NCI-H2196 (cell line): ENCODE results near the gene LMNA.
A peak's percentile ranks its signal among the peaks of the same experiment; 100 is the strongest.
"Not testable (repeated sequence)": the region's sequence is repeated elsewhere in the genome, so short reads cannot be mapped to it uniquely, and the experiment has no call there.

Experiments used
- DNase-seq: peaks from one replicate; lab custom pipeline; 2025; ENCODE audit not compliant: unreplicated experiment; lab: John Stamatoyannopoulos, UW

The LMNA gene

DNA sequence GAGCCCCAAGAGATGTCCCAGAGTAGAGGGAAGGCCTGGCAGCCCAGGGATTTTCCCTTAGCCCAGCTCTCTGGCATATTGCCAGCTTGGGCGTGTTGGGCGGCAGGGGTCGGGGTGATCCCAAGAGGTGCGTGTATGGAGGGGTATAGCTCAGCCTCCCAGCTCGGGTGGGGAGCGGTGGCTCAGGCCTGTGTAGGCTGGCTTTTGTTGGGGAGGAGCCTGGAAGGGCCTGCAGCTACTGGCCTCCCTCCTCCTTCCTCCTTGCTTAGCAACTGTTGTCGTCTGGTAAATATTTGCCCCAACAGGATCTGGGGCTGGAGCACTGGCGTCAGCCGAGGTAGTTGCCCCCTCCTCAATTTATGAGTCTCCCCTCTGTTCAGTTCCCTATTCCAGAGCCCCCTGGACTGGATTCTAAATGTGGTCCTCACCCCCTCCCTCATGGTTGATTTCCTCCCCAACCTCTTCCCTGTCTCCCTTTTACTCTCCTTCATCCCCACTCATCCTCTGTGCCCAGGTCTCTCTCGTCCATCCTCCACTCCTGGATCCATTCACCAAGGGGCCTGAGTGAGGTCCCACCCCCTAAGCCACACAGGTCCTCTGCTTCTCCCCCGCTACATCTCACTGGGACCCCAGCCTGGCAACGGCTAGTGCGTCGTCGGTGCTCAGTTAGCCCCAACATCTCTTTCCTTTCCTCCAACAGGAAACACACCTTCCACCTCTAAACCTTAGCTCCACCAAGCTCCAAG, 10.3 kb upstream of the LMNA start:
- peak; percentile 64 for DNase-seq

DNA sequence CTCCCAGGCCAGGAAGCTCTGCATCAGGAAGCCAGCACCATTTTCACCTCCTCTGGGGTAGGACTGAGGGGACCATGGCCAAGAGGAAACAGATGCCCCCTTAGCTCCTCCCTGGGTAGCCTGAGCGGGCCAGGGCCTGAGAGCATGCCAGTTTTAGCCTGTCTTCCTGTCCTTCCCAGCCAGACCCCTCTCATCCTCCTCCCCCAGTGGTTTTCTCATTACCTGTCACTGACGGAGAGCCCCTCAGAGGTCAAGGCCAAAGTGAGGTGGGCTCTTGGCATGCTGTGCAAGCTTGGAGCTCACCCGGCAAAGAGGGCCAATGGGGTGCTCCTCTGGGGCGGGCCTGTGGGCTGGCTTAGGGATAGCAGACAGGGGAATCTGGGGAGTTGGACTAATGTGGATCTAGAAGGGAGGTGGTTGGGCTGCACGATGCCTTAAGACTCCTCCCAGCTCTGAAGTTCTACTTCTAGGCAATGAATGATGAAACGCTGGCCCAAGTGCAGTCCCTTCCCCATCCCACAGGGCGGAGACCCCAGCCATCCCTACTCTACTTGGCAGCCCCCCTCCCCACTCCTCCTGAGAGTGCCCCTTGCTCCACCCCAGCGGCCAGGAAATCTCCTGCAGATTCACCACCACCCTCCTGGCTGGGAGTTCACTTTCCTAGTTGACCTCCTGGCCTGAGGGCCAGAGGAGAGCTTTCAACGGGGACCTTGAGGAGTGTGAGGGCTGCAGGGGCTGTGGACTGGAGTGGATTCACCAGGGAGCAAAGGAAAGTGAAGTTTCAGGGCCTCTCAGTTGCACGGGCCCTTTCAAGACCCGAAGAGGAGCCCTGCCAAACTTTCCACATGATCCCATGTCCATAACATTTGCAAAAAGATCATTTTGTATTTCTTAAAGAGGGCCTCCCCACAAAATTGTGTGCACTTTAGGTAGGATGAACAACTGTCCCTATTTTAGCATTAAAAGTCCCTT, 9.4 kb upstream of the LMNA start:
- DNase-seq: no peak

DNA sequence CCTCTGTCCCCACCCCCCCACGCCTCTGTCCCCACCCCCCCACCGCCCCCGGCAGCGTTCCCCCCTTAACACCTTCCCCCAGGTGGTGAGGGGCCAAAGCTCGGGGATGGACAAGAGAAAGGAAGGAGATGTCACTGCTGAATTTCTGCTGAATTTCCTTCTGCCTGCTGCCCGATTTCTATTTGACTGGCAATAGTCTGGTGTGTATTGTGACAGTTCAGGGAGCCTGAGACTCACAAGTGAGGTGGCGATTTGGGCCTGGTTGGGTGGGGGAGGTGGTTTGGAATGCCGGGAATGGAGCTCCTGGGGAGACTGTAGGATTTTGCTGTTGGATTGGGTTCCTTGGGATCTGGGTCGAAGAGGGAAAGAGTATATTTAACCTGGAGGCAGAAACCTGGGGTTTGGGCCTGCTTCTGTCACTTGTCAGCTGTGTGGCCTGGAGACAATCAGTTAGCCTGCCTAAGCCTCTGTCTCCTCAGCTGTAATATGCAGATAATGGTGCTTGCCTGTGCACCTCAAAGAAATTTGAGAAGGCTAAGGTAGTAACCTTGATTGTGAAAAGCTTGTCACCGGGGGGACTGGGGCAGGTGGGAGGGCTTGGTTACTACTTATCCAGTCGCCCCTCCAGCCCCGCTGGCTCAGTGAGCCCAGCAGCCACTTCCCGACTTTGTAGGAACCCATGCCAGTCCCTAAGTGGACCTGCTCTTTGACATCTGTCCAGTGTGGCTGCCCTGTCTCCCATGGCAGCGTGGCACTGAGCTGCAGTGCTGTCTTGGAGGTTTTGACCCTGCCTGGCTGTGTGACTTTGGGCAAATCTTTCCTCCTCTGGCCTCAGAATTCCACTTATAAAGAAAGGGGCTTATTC, 7.7 kb upstream of the LMNA start:
- no peak for DNase-seq

DNA sequence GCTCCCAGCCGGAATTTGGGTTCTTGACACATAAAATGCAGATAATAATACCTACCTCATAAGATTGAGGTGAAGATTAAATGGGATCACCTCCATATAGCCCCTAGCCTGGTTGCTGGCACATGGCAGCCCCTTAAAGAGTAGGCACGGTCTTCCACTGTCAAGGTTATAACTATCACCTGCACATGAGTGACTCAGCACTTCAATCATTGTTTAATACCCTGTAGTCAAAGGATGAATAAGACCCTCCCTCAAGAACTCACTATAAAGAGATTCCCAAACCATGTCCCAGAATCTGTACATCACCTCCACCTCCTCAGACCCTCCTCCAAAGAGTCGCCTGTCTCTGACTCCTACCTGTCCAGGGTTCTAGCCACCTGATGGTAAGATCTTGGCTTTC, 6.5 kb upstream of the LMNA start:
- DNase-seq: no peak

DNA sequence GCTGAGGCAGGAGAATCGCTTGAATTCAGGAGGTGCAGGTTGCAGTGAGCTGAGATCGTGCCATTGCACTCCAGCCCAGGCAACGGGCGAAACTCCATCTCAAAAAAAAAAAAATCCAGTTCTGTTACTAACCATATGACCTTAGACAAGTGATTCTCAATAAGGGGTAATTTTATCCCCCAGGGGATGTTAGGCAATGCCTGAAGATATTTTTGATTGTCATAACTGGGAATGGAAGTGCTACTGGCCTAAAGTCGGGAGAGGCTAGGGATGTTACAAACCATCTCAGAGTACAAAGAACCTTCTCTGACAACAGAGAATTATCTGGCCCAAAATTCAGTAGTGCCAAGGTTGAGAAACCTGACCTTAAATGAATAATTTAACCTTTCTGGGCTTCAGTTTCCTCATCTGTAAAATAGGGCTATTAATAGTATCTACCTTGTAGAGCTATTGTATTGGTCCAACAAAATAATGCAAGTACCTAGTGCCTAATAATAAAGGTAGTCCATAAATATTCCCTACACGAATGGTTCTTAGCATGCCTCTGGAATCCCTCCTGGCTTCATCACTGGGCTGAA, 5.8 kb upstream of the LMNA start:
- no peak for DNase-seq

DNA sequence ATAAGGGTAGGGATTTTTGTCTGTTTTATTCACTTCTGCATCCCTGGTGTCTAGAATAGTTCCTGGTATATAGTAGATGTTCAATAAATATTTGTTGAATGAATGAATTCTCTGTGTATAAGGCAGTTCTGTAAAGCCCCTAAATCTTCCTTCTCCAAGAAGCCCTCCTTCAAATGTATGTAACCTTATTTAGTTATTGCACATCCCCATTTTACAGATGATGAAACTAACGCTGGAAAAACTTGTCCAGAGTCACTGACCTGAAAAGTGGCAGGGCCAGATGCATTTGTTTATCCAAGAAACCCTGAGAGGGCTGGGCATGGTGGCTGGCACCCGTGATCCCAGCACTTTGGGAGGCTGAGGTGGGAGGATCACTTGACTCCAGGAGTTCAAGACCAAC, 4.3 kb upstream of the LMNA start:
- DNase-seq: no peak

DNA sequence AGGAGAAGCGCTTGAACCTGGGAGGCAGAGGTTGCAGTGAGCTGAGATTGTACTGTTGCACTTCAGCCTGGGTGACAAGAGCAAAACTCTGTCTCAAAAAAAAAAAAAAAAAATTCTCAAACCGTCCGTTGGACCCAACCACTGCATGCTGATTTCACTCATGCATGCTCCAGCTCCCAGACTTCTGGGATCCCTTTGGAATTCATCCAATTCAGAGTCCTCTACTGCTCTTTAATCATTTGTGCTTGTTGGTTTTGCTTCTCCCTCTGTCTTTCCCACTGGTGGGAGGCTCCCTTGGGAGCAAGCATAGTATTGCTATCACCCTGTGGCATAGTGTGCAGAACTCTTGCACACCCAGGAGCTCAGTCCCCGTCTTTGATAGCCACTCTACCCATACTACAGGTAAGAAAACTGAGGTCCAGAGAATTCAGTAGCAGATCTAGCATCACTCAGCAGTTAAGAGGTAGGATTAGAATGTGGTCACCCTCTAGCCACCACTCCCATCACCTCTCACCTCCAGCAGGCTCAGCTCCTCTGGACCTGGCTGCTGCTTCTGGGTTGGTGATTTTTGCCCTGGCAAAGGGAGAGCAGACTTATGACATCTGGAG, 3.1 kb upstream of the LMNA start:
- DNase-seq: no peak

DNA sequence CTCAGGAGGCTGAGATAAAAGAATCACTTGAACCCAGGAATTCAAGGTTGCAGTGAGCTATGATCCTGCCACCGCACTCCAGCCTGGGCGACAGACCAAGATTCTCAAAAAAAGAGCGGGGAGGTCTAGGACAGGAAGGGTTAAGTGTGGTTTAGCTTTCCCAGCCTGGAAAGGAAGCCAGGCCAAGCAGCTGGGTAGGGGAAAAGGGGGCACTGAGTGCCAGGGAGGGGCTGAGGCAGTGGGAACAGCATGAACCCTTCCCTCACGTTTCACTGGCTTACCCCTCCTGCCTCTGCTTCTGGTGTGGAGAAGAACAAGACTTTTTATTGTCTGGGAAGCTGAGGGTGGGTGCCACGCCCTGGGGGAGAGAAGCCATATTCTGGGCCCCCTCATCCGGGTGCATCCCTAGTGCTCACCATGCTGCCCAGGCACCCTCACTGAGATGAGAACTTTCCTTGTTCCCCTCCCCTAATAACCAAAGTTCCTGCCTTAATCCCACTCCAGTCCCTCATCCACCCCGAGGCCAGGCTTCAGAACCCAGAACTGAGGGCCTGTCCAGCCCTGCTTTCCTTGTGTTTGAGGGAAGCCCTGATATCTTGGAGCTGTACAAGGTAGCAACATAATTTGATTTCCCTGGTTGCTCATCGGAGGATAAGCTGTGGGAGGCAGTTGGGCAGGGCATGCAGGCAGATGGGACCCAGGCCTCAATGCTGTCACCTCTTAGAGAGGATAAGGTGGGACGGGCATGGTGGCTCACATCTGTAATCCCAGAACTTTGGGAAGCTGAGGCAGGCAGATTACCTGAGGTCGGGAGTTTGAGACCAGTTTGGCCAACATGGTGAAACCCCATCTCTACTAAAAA, 2.0 kb upstream of the LMNA start:
- DNase-seq: no peak

DNA sequence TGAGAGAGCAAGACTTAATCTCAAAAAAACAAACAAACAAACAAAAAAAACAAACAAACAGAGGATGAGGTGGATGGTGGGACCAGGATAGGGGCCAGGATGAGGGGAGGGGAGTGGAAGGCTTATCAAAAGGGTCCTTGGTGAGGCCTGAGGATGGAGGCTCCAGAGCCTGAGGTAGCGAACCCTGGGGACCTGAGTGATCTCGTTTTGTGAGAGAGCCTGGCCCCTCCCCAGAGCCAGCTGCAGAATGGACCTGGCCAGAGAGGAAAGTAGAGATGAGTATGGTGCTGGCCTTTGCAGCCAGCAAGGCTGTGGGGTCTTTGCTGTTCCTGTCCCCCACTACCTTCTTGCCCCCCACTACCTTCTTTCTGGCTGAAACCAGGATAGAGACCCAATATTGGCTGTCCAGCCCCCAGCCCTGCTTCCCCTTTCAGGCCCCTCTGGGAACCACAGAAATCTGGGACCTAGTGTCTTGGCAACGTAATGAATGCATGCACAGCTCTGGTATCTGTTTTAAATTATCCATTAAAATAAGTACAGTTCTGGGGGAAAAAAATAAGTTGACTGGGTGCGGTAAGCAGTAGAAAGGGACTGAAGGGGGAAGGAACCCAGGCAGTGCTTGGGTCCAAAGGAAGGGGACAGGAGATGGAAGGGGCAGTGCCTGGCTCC, 1.1 kb upstream of the LMNA start:
- no peak for DNase-seq

DNA sequence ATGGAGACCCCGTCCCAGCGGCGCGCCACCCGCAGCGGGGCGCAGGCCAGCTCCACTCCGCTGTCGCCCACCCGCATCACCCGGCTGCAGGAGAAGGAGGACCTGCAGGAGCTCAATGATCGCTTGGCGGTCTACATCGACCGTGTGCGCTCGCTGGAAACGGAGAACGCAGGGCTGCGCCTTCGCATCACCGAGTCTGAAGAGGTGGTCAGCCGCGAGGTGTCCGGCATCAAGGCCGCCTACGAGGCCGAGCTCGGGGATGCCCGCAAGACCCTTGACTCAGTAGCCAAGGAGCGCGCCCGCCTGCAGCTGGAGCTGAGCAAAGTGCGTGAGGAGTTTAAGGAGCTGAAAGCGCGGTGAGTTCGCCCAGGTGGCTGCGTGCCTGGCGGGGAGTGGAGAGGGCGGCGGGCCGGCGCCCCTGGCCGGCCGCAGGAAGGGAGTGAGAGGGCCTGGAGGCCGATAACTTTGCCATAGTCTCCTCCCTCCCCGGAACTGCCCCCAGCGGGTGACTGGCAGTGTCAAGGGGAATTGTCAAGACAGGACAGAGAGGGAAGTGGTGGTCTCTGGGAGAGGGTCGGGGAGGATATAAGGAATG, 505 bp downstream of the LMNA start:
- DNase-seq: no peak

DNA sequence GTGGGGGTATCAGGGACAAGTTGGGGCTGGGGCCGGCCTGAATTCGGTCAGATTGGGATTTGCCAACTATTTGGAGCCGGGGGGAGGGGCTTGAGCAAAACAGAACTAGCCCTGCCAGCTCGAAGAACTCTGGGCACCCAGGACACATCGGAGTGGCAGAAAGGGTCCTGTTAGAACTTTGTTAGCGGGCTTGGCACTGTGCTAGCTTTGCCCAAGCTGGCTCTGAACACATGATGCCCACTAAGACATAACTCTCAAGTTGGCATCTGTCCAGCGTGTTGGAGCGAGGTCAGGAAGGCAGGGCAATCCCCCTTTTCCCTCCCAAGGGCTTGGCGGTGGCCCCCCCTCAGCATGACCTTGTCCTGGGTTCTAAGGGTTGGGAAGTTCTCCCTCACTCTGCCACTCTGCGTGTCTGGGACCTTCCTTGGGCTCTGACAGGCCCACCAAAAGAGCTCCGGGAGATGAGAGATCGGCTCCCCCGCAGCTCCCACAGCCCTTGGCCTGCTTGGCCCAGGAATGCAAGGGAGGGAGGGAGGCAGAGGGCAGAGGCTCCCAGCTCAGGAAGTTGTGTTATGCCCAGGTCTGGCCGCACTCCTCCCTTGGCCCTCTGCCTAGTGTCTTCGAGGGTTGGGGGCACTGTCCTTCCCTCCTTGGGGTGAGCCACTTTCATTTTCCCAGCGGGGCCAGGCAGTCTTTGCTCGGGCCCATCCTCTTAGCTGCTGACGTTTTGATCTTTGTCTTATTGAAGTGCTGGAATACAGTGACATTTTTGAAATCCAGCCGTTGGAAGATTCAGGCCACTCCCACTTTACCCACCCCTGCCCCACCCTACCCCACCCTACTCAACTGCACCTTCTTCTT, 1.2 kb downstream of the LMNA start:
- peak; percentile 45 for DNase-seq

DNA sequence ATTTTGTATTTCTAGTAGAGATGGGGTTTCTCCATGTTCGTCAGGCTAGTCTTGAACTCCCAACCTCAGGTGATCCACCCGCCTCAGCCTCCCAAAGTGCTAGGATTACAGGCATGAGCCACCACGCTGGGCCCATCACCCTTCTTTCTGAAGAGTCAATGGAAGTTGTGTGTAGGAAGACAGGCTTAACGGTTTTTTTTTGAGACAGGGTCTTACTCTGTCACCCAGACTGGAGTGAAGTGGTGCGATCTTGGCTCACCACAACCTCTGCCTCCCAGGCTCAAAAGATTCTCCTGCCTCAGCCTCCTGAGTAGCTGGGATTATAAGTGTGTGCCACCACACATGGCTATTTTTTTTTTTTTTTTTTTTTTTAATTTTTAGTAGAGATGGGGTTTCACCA, 2.2 kb downstream of the LMNA start:
- DNase-seq: not testable (repeated sequence)

DNA sequence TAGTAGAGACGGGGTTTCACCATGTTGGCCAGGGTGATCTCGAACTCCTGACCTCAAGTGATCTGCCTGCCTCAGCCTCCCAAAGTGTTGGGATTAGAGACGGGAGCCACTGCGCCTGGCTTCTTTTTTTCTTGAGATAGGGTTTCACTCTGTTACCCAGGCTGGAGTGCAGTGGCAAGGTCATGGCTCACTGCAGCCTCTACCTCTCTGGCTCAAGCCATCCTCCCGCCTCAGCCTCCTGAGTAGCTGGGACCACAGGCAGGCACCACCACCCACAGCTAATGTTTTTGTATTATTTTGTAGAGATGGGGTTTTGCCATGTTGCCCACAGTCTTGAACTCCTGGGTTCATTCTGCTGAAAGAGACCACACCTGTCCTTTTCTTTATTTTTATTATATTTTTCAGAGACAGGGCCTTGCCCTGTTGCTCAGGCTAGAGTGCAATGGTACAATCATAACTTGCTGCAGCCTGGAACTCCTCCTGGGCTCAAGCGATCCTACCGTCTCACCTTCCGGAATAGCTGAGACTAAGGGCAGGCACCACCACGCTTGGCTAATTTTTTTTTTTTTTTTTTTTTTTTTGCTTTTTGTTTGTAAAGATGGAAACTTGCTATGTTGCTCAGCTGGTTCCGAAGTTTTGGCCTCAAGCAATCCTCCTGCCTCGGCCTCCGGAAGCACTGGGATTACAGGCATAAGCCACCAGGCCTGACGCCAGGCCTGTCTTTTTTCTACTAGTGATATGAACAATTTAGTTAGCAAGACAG, 3.1 kb downstream of the LMNA start:
- no peak for DNase-seq

DNA sequence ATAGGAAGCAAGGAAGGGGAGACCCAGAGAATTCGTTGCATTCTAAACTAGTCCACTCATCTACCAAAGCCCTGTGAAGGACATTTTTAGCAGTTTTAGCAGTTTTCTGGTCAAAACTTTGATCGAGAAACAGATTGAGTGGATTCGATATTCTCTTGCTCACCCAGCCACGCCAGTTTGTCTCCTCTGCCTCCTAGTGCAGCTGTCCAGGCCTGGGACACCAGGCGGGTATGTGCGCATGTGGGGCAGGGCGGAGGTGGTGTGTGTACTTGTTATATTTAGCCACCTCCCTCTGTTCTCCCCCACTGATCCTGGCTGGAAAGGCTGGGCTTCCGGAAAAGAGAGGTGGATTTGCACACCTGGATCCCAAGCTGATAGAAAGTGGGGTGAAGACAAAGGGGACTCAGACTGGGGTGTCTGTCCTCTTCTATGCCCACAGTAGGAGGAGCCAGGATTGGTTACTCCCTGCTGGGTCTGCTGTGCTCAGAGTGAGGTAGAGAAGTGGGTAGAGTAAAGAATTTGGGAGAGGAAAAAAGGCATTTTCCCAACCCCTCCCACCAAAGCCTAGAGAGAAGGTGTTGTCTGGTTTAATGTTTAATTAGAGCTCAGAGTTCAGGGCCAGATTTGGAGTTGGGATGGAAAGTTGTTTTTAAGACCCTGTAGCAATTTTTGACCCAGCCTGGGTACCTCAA, 3.8 kb downstream of the LMNA start:
- DNase-seq: no peak

DNA sequence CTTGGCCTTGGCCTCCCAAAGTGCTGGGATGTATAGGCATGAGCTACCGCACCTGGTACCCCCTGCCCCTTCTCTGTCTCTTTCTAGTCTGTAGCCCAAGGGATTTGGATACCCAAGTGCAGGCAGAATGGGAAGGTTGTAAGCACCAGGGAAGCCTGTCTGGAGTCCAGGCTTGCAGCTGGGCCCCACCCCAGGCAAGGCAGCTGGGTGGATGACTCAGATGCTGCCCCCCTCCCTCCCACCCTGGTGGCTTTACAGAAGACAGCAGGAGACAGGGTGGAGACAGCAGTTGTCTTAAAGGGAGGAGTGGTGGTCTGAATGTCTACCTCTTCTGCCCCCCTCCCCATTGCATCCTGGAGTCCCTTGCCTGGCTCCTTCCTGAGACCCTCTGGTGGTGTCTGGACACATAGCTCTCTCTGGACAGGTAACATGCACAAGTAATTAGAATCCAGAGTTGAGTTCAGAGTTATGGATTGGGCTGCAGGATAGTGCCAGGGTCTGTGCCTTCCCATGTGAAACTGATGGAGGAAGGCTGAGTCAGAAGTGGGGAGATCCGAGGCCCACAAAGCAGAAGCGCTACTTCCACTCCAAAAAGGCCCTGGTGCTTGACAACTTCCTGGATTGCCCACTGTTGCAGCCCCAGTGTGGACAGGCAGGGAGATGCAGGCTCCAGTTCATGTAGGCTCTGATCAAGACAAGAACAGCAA, 5.1 kb downstream of the LMNA start:
- DNase-seq: no peak

DNA sequence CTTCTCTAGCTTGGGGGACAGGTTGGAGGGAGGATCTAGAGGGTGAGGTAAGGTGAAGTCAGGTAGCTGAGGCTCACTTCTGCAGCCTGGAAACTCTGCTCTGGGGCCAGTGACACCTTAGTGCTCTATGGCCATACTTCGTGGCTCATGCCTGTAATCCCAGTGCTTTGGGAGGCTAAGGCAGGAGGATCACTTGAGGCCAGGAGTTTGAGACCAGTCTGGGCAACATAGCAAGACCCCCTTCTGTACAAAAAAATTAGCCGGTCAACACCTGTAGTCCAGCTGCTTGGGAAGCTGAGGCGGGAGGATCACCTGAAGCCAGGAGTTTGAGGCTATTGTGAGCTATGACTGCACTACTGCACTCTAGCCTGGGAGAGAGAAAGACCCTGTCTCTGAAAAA, 5.8 kb downstream of the LMNA start:
- no peak for DNase-seq
